ENCODE results near the gene DMWD.

DNA sequence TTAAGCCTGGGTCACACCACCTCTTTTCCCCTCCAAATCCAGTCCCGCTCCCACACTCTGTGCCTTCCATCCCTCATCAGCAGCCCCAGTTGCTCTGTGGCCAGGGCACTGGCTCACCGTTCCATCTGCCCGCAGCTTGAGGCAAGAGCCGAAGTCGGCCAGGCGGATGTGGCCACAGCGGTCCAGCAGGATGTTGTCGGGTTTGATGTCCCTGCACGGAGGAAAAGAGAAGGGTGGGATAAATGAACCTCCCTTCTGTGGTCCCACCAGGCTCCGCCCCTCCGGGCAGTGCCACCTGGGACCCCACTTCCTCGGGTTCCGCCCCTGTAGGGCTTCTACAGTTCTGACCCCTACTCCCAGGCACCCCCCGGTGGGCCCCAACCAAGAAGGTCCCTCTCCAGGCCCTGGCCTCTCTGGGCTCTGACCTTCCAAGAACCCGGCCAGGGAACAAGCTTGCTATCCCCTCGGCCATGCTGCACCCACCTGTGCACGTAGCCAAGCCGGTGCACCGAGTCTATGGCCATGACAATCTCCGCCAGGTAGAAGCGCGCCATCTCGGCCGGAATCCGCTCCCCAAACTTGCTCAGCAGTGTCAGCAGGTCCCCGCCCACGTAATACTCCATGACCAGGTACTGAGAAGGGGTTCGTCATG is 14.5 kb downstream of the DMWD start:
- TF ChIP-seq, protein P1, sequence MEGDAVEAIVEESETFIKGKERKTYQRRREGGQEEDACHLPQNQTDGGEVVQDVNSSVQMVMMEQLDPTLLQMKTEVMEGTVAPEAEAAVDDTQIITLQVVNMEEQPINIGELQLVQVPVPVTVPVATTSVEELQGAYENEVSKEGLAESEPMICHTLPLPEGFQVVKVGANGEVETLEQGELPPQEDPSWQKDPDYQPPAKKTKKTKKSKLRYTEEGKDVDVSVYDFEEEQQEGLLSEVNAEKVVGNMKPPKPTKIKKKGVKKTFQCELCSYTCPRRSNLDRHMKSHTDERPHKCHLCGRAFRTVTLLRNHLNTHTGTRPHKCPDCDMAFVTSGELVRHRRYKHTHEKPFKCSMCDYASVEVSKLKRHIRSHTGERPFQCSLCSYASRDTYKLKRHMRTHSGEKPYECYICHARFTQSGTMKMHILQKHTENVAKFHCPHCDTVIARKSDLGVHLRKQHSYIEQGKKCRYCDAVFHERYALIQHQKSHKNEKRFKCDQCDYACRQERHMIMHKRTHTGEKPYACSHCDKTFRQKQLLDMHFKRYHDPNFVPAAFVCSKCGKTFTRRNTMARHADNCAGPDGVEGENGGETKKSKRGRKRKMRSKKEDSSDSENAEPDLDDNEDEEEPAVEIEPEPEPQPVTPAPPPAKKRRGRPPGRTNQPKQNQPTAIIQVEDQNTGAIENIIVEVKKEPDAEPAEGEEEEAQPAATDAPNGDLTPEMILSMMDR (optimal IDR thresholded peaks at IDR 0.05 in 1 of 3, IDR thresholded peaks at IDR 0.05 in 1 of 3, conservative IDR thresholded peaks at IDR 0.05 in 1 of 3; ENCODE audit: extremely low read depth in 1 of 3, insufficient read depth in 2 of 3, low read length in 3 of 3) = no peak
- no peak for TF ChIP-seq EZH2 (IDR thresholded peaks at IDR 0.05; ENCODE audit: low read length)
